Kidney (tissue), 14 donors: ENCODE results near the gene CYYR1. TPM values are rescaled to one million over a fixed set of nuclear protein-coding genes. Genes with fewer than 3 reads are reported as not detected.

Experiments used
- DNase-seq, 5 donors: peaks; one replicate each; pipeline ENCODE4 v3.0.0-alpha.2; 2013 to 2020
- FAIRE-seq: peaks from 2 replicates; lab custom pipeline; 2012; peaks lifted over from hg19 to GRCh38; lab: Jason Lieb, UNC
- H3K27ac ChIP-seq, 2 donors: one replicate each; pipeline ENCODE4 v1.7.0; 2013; ENCODE audit warnings: low read depth in 2 of 2, low read length in 2 of 2, inconsistent platforms in 1 of 2
- H3K27me3 ChIP-seq: one replicate; pipeline ENCODE4 v1.7.1; 2013; ENCODE audit warnings: low read length, inconsistent platforms; ENCODE audit not compliant: control insufficient read depth, insufficient read depth
- H3K36me3 ChIP-seq, 3 donors: one replicate each; pipeline versions ENCODE4 v1.7.0 to v1.7.1; 2013; ENCODE audit warnings: low read length in 3 of 3, control low read depth in 1 of 3, inconsistent platforms in 1 of 3; ENCODE audit not compliant: insufficient read depth in 3 of 3, control insufficient read depth in 2 of 3
- H3K4me1 ChIP-seq, 3 donors: one replicate each; pipeline versions ENCODE4 v1.7.0 to v1.7.1; 2013; ENCODE audit warnings: low read length in 3 of 3, inconsistent platforms in 1 of 3, low read depth in 1 of 3; ENCODE audit not compliant: control insufficient read depth in 2 of 3, insufficient read depth in 2 of 3
- H3K4me3 ChIP-seq, 3 donors: one replicate each; pipeline versions ENCODE4 v1.7.0 to v1.8.1; 2013; ENCODE audit warnings: low read length in 3 of 3, control low read depth in 1 of 3, inconsistent platforms in 1 of 3
- H3K9ac ChIP-seq, 3 donors: one replicate each; pipeline versions ENCODE4 v1.7.0 to v1.7.1; 2013; ENCODE audit warnings: low read length in 3 of 3, control low read depth in 1 of 3, inconsistent platforms in 1 of 3
- H3K9me3 ChIP-seq, 3 donors: one replicate each; pipeline versions ENCODE4 v1.7.0 to v1.7.1; 2013; ENCODE audit warnings: low read length in 3 of 3, control low read depth in 1 of 3, inconsistent platforms in 1 of 3; ENCODE audit not compliant: control insufficient read depth in 2 of 3, insufficient read depth in 1 of 3
- intact Hi-C: fragments of 100-400 bp; cut with DNase I; formaldehyde crosslinking; loops from one replicate; pipeline ENCODE4 v1.11.1; 2022
- polyA plus RNA-seq: library from polyadenylated mRNA; stranded (reverse); fragments of 350-450 nt; fragmentation: Illumina TruSeq; extraction: RNeasy Lipid Tissue Mini Kit (QIAGEN cat#74804); gene quantifications from one replicate; pipeline ENCODE4 v1.2.3, GENCODE V29; 2014; ENCODE audit warnings: low read depth, low replicate concordance; ENCODE audit not compliant: insufficient read depth
- total RNA-seq: library from RNA; stranded (reverse); fragmentation: NEBNext Ultra II Directional; extraction: Animal tissue kit (Norgen Biotek cat#: 25700); gene quantifications from one replicate; pipeline ENCODE4 v1.2.1, GENCODE V29; 2021
- TF ChIP-seq, protein P1 (sequence below): IDR thresholded peaks from 3 replicates; pipeline ENCODE4 v1.5.1; 2012; ENCODE audit warnings: mild to moderate bottlenecking, moderate library complexity, borderline replicate concordance; ENCODE audit not compliant: insufficient read depth; ENCODE audit errors: extremely low read depth
- donor health status: control.
- donor health status: control.
- donor health status: control.
- donor health status: control.
- donor health status: control.
- donor health status: DM: yes; HTN: yes; CAD: no.
- donor health status: Normal renal cell carcinoma (clear cell type).

CYYR1 gene
- total and polyA plus RNA-seq, 2 donors from 2014 or later: 17.0 to 23.4 TPM

DNA sequence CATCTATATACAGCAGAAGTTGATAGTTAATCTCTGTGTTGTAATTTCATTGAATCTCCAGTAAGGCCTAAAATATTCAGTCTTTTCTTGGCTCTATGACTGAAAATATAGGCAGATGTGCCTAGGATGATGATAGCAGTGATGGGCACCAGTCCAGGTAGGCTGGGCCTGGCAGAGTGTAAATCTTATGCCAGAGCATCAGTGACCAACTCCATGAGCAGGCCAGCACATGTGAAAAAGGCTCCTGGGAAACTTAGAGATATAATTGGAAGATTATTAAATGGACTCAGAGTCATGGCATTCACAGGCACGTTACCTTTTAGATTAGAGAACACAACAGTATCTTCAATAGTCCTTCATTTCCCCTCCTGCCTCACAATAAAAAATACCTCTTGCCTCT is 20.7 kb upstream of the CYYR1 start:
- Histone ChIP-seq H3K36me3 (no peaks in the 10 kb centered on the region), H3K27ac (no peak overlapping the region), H3K9ac (no peak overlapping the region), H3K4me1 (no peaks in the 10 kb centered on the region), H3K4me3 (no peak overlapping the region), H3K9me3 (no peaks in the 10 kb centered on the region), H3K27me3 (no peaks in the 10 kb centered on the region)
- FAIRE-seq (no peak), DNase-seq (no peak)
- intact Hi-C loops: no loop called here
- TF ChIP-seq, protein P1, sequence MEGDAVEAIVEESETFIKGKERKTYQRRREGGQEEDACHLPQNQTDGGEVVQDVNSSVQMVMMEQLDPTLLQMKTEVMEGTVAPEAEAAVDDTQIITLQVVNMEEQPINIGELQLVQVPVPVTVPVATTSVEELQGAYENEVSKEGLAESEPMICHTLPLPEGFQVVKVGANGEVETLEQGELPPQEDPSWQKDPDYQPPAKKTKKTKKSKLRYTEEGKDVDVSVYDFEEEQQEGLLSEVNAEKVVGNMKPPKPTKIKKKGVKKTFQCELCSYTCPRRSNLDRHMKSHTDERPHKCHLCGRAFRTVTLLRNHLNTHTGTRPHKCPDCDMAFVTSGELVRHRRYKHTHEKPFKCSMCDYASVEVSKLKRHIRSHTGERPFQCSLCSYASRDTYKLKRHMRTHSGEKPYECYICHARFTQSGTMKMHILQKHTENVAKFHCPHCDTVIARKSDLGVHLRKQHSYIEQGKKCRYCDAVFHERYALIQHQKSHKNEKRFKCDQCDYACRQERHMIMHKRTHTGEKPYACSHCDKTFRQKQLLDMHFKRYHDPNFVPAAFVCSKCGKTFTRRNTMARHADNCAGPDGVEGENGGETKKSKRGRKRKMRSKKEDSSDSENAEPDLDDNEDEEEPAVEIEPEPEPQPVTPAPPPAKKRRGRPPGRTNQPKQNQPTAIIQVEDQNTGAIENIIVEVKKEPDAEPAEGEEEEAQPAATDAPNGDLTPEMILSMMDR: no peak

DNA sequence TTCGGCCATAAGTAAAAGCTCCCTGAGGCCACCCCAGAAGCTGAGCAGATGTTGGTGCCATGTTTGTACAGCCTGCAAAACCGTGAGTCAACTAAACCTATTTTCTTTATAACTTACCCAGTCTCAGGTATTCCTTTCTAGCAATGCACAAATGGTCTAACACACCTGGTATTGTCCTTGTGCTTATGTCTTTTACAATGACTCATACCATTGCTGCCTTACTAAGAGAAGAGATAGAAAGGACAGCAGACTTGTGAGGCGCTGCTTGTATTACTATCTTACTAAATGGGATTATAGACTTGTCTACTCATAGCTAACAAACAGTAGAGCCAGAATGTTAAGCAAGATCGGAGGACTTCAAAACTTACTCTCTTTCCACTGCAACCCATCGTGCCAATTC is 18.5 kb upstream of the CYYR1 start:
- Histone ChIP-seq H3K27ac (no peak overlapping the region), H3K9me3 (no peaks in the 10 kb centered on the region), H3K36me3 (no peaks in the 10 kb centered on the region), H3K9ac (no peak overlapping the region), H3K4me3 (no peak overlapping the region), H3K27me3 (no peaks in the 10 kb centered on the region), H3K4me1 (no peaks in the 10 kb centered on the region)
- no peak for DNase-seq
- no peak for FAIRE-seq
- intact Hi-C loops: no loop called here
- TF ChIP-seq, protein P1: no peak

DNA sequence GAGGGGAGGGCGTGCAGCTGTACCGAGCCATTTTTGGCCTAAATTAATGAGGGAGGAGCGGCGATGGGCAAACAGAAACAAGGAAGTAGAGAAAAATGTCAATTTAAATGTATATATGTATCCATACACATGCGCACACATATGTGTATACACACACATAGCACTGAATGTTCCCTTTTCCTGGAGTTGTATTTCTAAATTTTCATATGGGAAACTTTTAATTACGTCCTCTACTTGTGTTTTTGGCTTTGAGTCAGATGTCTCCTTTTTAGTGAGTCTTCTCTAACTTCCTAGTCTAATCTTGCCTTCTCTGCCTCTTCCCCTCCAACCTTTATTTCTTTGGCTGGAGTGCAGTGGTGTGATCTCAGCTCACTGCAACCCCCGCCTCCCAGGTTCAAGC is 15.4 kb upstream of the CYYR1 start:
- H3K4me3 ChIP-seq: no peak overlapping the region
- FAIRE-seq (no peak), DNase-seq (no peak)
- TF ChIP-seq, protein P1: no peak
- no peaks in the 10 kb centered on the region for H3K36me3 ChIP-seq
- no peaks in the 10 kb centered on the region for H3K9me3 ChIP-seq
- no peak overlapping the region for H3K9ac ChIP-seq
- no peaks in the 10 kb centered on the region for H3K4me1 ChIP-seq
- no peak overlapping the region for H3K27ac ChIP-seq
- intact Hi-C loops: no loop called here
- no peaks in the 10 kb centered on the region for H3K27me3 ChIP-seq

DNA sequence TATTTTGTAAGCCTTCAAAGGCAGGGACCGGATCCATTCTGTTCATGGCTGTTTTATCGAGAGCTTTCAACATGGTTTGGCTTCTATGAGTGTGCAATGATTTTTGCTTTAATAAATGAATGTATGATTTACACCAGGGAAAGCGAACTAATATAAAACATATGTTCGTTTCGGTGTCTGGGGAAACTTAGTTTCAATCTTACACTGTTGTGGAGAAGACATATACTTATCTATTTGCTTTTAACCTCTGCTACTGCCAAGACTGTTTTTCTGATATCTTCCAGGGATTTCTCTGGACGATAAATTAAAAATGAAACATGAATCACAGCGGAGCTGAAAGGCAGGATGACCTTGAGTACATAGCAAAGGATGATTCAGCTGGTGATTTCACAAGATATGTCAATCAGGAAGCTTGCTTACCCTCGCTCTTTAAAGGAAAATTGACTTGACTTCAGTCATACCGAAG is 14.7 kb upstream of the CYYR1 start:
- FAIRE-seq: no peak
- Histone ChIP-seq H3K27ac (no peak overlapping the region), H3K4me1 (no peaks in the 10 kb centered on the region), H3K36me3 (no peaks in the 10 kb centered on the region), H3K9ac (no peak overlapping the region), H3K4me3 (no peak overlapping the region), H3K27me3 (no peaks in the 10 kb centered on the region), H3K9me3 (no peaks in the 10 kb centered on the region)
- no peak for DNase-seq
- intact Hi-C loops: no loop called here
- TF ChIP-seq, protein P1: no peak
